Measurements from ENCODE around the gene CKS2.

GRCh38 chr9:89274838-89275237, 36.2 kb upstream of the CKS2 start:
- TF ChIP-seq RFX5 (IDR thresholded peaks at IDR 0.05; ENCODE audit: borderline replicate concordance, low read depth, low read length) (no peak), EZH2 (IDR thresholded peaks at IDR 0.05; ENCODE audit: low read depth, low read length, severe bottlenecking) (no peak), POLR2AphosphoS5 (IDR thresholded peaks at IDR 0.05; ENCODE audit: low read depth, low read length) (no peak), SIX5 (IDR thresholded peaks at IDR 0.05; ENCODE audit: low read depth, low read length) (no peak), POLR2A (IDR thresholded peaks at IDR 0.05; ENCODE audit: control extremely low read depth in 1 of 2, low read depth in 2 of 2, low read length in 2 of 2) (no peak), EP300 (IDR thresholded peaks at IDR 0.05; ENCODE audit: borderline replicate concordance in 1 of 2, low read depth in 2 of 2, low read length in 2 of 2) (no peak), TAF1 (IDR thresholded peaks at IDR 0.05; ENCODE audit: low read depth, low read length) (no peak), HDAC2 (IDR thresholded peaks at IDR 0.05; ENCODE audit: borderline replicate concordance in 1 of 2, low read depth in 2 of 2, low read length in 2 of 2) (no peak), EGR1 (IDR thresholded peaks at IDR 0.05; ENCODE audit: borderline replicate concordance, low read depth, low read length) (no peak), MAX (IDR thresholded peaks at IDR 0.05) (no peak)
- TF ChIP-seq, protein P1, sequence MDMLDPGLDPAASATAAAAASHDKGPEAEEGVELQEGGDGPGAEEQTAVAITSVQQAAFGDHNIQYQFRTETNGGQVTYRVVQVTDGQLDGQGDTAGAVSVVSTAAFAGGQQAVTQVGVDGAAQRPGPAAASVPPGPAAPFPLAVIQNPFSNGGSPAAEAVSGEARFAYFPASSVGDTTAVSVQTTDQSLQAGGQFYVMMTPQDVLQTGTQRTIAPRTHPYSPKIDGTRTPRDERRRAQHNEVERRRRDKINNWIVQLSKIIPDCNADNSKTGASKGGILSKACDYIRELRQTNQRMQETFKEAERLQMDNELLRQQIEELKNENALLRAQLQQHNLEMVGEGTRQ (IDR thresholded peaks at IDR 0.05; ENCODE audit: low read length) = no peak
- TF ChIP-seq, protein P2, sequence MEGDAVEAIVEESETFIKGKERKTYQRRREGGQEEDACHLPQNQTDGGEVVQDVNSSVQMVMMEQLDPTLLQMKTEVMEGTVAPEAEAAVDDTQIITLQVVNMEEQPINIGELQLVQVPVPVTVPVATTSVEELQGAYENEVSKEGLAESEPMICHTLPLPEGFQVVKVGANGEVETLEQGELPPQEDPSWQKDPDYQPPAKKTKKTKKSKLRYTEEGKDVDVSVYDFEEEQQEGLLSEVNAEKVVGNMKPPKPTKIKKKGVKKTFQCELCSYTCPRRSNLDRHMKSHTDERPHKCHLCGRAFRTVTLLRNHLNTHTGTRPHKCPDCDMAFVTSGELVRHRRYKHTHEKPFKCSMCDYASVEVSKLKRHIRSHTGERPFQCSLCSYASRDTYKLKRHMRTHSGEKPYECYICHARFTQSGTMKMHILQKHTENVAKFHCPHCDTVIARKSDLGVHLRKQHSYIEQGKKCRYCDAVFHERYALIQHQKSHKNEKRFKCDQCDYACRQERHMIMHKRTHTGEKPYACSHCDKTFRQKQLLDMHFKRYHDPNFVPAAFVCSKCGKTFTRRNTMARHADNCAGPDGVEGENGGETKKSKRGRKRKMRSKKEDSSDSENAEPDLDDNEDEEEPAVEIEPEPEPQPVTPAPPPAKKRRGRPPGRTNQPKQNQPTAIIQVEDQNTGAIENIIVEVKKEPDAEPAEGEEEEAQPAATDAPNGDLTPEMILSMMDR (IDR thresholded peaks at IDR 0.05; ENCODE audit: control extremely low read depth in 1 of 3, insufficient read depth in 1 of 3, low read depth in 1 of 3, low read length in 3 of 3) = no peak

Measured in H1 (cell line).